ENCODE results near the gene PNKP.

PNKP gene

GRCh38 chr19:49863254-49863934, 4.0 kb downstream of the PNKP start:
- ATAC-seq (replicated peaks) (no peak), DNase-seq (no peak)
- Mint-ChIP-seq H3K36me3 (peaks cover 52 to 66% of the 10 kb centered on the region in 2 donors), H3K9me3 (no peaks in the 10 kb centered on the region), H3K4me1 (peaks cover 23 to 57% of the 10 kb centered on the region in 2 donors), H3K27me3 (no peaks in the 10 kb centered on the region), H3K4me3 (no peak overlapping the region), H3K27ac (no peak overlapping the region)

GRCh38 chr19:49862391-49863253, 4.8 kb downstream of the PNKP start:
- Mint-ChIP-seq H3K9me3 (no peaks in the 10 kb centered on the region), H3K4me3 (no peak overlapping the region), H3K4me1 (peaks cover 22 to 57% of the 10 kb centered on the region in 2 donors), H3K27ac (peak overlapping the region; percentile 73), H3K36me3 (peaks cover 59 to 72% of the 10 kb centered on the region in 2 donors), H3K27me3 (no peaks in the 10 kb centered on the region)
- DNase-seq = no peak
- no peak for ATAC-seq (replicated peaks)

GRCh38 chr19:49861541-49862378, 5.6 kb downstream of the PNKP start:
- H3K27me3 Mint-ChIP-seq = no peaks in the 10 kb centered on the region
- peaks cover 20 to 54% of the 10 kb centered on the region in 2 donors for H3K4me1 Mint-ChIP-seq
- DNase-seq (no peak), ATAC-seq (replicated peaks) (no peak)
- H3K4me3 Mint-ChIP-seq = no peak overlapping the region
- H3K9me3 Mint-ChIP-seq = no peaks in the 10 kb centered on the region
- H3K27ac Mint-ChIP-seq = no peak overlapping the region
- peaks cover 62 to 79% of the 10 kb centered on the region in 2 donors for H3K36me3 Mint-ChIP-seq

GRCh38 chr19:49861107-49861506, 6.3 kb downstream of the PNKP start:
- ATAC-seq (replicated peaks) = no peak
- no peak for DNase-seq
- Mint-ChIP-seq H3K27me3 (no peaks in the 10 kb centered on the region), H3K27ac (peak overlapping the region; percentile 31), H3K4me1 (peaks cover 15 to 48% of the 10 kb centered on the region in 2 donors), H3K9me3 (no peaks in the 10 kb centered on the region), H3K36me3 (peaks cover 59 to 79% of the 10 kb centered on the region in 2 donors), H3K4me3 (no peak overlapping the region)

GRCh38 chr19:49860336-49861102, 6.9 kb downstream of the PNKP start:
- no peaks in the 10 kb centered on the region for H3K9me3 Mint-ChIP-seq
- ATAC-seq (replicated peaks) (no peak), DNase-seq (no peak)
- H3K27me3 Mint-ChIP-seq = no peaks in the 10 kb centered on the region
- H3K27ac Mint-ChIP-seq = no peak overlapping the region
- peaks cover 14 to 47% of the 10 kb centered on the region in 2 donors for H3K4me1 Mint-ChIP-seq
- peaks cover 59 to 79% of the 10 kb centered on the region in 2 donors for H3K36me3 Mint-ChIP-seq
- no peak overlapping the region for H3K4me3 Mint-ChIP-seq

- peak overlapping the region; percentile 51 for H3K27ac Mint-ChIP-seq
- DNase-seq = no peak
- H3K4me1 Mint-ChIP-seq = peaks cover 13 to 47% of the 10 kb centered on the region in 2 donors
- H3K9me3 Mint-ChIP-seq = no peaks in the 10 kb centered on the region
- no peak overlapping the region for H3K4me3 Mint-ChIP-seq
- no peak for ATAC-seq (replicated peaks)
- peaks cover 57 to 77% of the 10 kb centered on the region in 2 donors for H3K36me3 Mint-ChIP-seq
- no peaks in the 10 kb centered on the region for H3K27me3 Mint-ChIP-seq
Observed at GRCh38 chr19:49859682-49860335, 7.6 kb downstream of the PNKP start.

- Mint-ChIP-seq H3K36me3 (peaks cover 45 to 63% of the 10 kb centered on the region in 2 donors), H3K27me3 (no peaks in the 10 kb centered on the region), H3K4me1 (peaks cover 15 to 41% of the 10 kb centered on the region in 2 donors), H3K27ac (peak overlapping the region; percentile 75), H3K4me3 (no peak overlapping the region), H3K9me3 (no peaks in the 10 kb centered on the region)
- ATAC-seq (replicated peaks) = no peak
- no peak for DNase-seq
Observed at GRCh38 chr19:49858088-49858985, 9.0 kb downstream of the PNKP start.

- Mint-ChIP-seq H3K27me3 (no peaks in the 10 kb centered on the region), H3K4me3 (no peak overlapping the region), H3K36me3 (peaks cover 40 to 58% of the 10 kb centered on the region in 2 donors), H3K27ac (peak overlapping the region; percentile 62), H3K9me3 (no peaks in the 10 kb centered on the region), H3K4me1 (peaks cover 13 to 41% of the 10 kb centered on the region in 2 donors)
- ATAC-seq (replicated peaks) (no peak), DNase-seq (no peak)
Observed at GRCh38 chr19:49857838-49858087, 9.6 kb downstream of the PNKP start.

- H3K36me3 Mint-ChIP-seq = peaks cover 37 to 55% of the 10 kb centered on the region in 2 donors
- H3K4me1 Mint-ChIP-seq = peaks cover 18 to 46% of the 10 kb centered on the region in 2 donors
- DNase-seq (no peak), ATAC-seq (replicated peaks) (no peak)
- H3K9me3 Mint-ChIP-seq = no peaks in the 10 kb centered on the region
- H3K27ac Mint-ChIP-seq = peak overlapping the region; percentile 62
- no peaks in the 10 kb centered on the region for H3K27me3 Mint-ChIP-seq
- peak overlapping the region; percentile 6 to 28 for H3K4me3 Mint-ChIP-seq
Observed at GRCh38 chr19:49857061-49857837, 10.1 kb downstream of the PNKP start.

- no peaks in the 10 kb centered on the region for H3K27me3 Mint-ChIP-seq
- H3K9me3 Mint-ChIP-seq = no peaks in the 10 kb centered on the region
- DNase-seq (no peak), ATAC-seq (replicated peaks) (no peak)
- peaks cover 23 to 50% of the 10 kb centered on the region in 2 donors for H3K4me1 Mint-ChIP-seq
- H3K4me3 Mint-ChIP-seq = peak overlapping the region; percentile 19 to 21
- H3K27ac Mint-ChIP-seq = peak overlapping the region; percentile 65
- H3K36me3 Mint-ChIP-seq = peaks cover 37 to 52% of the 10 kb centered on the region in 2 donors
Observed at GRCh38 chr19:49856574-49857021, 10.8 kb downstream of the PNKP start.

GRCh38 chr19:49855676-49856573, 11.5 kb downstream of the PNKP start:
- Mint-ChIP-seq H3K4me1 (peaks cover 23 to 46% of the 10 kb centered on the region in 2 donors), H3K9me3 (no peaks in the 10 kb centered on the region), H3K27ac (peak overlapping the region; percentile 87), H3K36me3 (peaks cover 34 to 45% of the 10 kb centered on the region in 2 donors), H3K4me3 (peak overlapping the region; percentile 19 to 21), H3K27me3 (no peaks in the 10 kb centered on the region)
- DNase-seq (no peak), ATAC-seq (replicated peaks) (no peak)
